H1 (cell line): Measurements from ENCODE around the gene NPFFR1. TPM values are rescaled to one million over a fixed set of nuclear protein-coding genes. Genes with fewer than 3 reads are reported as not detected.

ENCODE experiments used
- CTCF ChIA-PET: fragments of 300-600 bp; sonication (Branson Sonifier 250); formaldehyde crosslinking; loops from one replicate; lab custom pipeline; 2021; ENCODE audit not compliant: partially characterized antibody; lab: Charles Lee
- POLR2A ChIA-PET: fragments of 300-600 bp; sonication (Branson Sonifier 250); formaldehyde crosslinking; loops from one replicate; lab custom pipeline; 2021; ENCODE audit warnings: inconsistent platforms; ENCODE audit not compliant: partially characterized antibody; lab: Charles Lee
- DNase-seq, 2 experiments: peaks; one replicate each; pipeline versions ENCODE4 v3.0.0 to v3.0.0-alpha.2; 2010 to 2022; ENCODE audit warnings: low spot score in 2 of 2, low read depth in 1 of 2, mixed read lengths in 1 of 2
- FAIRE-seq: peaks from 2 replicates; lab custom pipeline; 2011; peaks lifted over from hg19 to GRCh38; lab: Jason Lieb, UNC
- H2AFZ ChIP-seq: 2 replicates; pipeline ENCODE4 v1.8.1; 2012; ENCODE audit warnings: low read length, inconsistent platforms
- H2AK5ac ChIP-seq: 2 replicates; pipeline ENCODE4 v1.6.1; 2013; ENCODE audit warnings: low read depth, low read length
- H2BK120ac ChIP-seq: replicated peaks from 2 replicates; pipeline ENCODE3; 2013; ENCODE audit warnings: low read depth, low read length, inconsistent platforms
- H2BK12ac ChIP-seq: 2 replicates; pipeline ENCODE4 v1.6.1; 2013; ENCODE audit warnings: low read depth, low read length
- H2BK15ac ChIP-seq: 2 replicates; pipeline ENCODE4 v1.6.1; 2013; ENCODE audit warnings: low read length
- H2BK20ac ChIP-seq: 2 replicates; pipeline ENCODE4 v1.6.1; 2013; ENCODE audit warnings: low read length
- H2BK5ac ChIP-seq: 2 replicates; pipeline ENCODE4 v1.6.1; 2013; ENCODE audit warnings: low read depth, low read length
- H3K14ac ChIP-seq: 2 replicates; pipeline ENCODE4 v1.6.1; 2013; ENCODE audit warnings: inconsistent platforms; ENCODE audit not compliant: insufficient read length
- H3K18ac ChIP-seq: 2 replicates; pipeline ENCODE4 v1.6.1; 2013; ENCODE audit warnings: low read length; ENCODE audit errors: extremely low read depth
- H3K23ac ChIP-seq: 2 replicates; pipeline ENCODE4 v1.6.1; 2013; ENCODE audit warnings: inconsistent platforms; ENCODE audit not compliant: insufficient read length
- H3K23me2 ChIP-seq: 2 replicates; pipeline ENCODE4 v1.6.1; 2013; ENCODE audit warnings: low read depth, low read length
- H3K27ac ChIP-seq: 2 replicates; pipeline ENCODE4 v1.6.1; 2011; ENCODE audit warnings: low read depth, low read length, inconsistent platforms
- H3K27me3 ChIP-seq, 4 experiments: replicated peaks in 1 of 4; 1 replicate in 1 of 4; 2 replicates in 3 of 4; pipeline versions ENCODE4 v1.6.1 to v1.8.1; 2011 to 2013; ENCODE audit warnings: low read length in 3 of 4, mild to moderate bottlenecking in 3 of 4, inconsistent platforms in 2 of 4, mixed read lengths in 2 of 4, moderate library complexity in 1 of 4; ENCODE audit not compliant: control insufficient read depth in 3 of 4, insufficient read depth in 3 of 4; ENCODE audit errors: extremely low read depth in 1 of 4
- H3K36me3 ChIP-seq, 4 experiments: 2 replicates each; pipeline versions ENCODE4 v1.6.1 to v1.8.1; 2011 to 2013; ENCODE audit warnings: mild to moderate bottlenecking in 4 of 4, low read length in 3 of 4, moderate library complexity in 2 of 4, control low read depth in 1 of 4, inconsistent platforms in 1 of 4; ENCODE audit not compliant: insufficient read depth in 4 of 4, control insufficient read depth in 2 of 4
- H3K4ac ChIP-seq: replicated peaks from 2 replicates; pipeline ENCODE3; 2013; ENCODE audit warnings: low read length, low read depth, mixed read lengths, inconsistent platforms; ENCODE audit not compliant: insufficient read length
- H3K4me1 ChIP-seq, 4 experiments: replicated peaks in 1 of 4; 1 replicate in 1 of 4; 2 replicates in 3 of 4; pipeline versions ENCODE4 v1.6.1 to v1.8.1; 2011 to 2013; ENCODE audit warnings: low read length in 3 of 4, inconsistent platforms in 2 of 4, mixed read lengths in 1 of 4; ENCODE audit not compliant: insufficient read depth in 4 of 4, control insufficient read depth in 3 of 4
- H3K4me2 ChIP-seq, 2 experiments: 2 replicates each; pipeline versions ENCODE4 v1.6.1 to v1.8.1; 2011 to 2013; ENCODE audit warnings: low read depth in 2 of 2, low read length in 2 of 2, control low read depth in 1 of 2, inconsistent platforms in 1 of 2, mild to moderate bottlenecking in 1 of 2; ENCODE audit not compliant: insufficient read depth in 1 of 2
- H3K4me3 ChIP-seq, 4 experiments: fragments of 200-600, 300-600 bp in 1 of 4; sonication (generic), shearing (Covaris generic), sonication (Bioruptor Twin) in 1 of 4; 2 replicates each; pipeline versions ENCODE4 v1.5.1 to v1.8.1; 2011 to 2016; ENCODE audit warnings: low read length in 4 of 4, low read depth in 3 of 4, control low read depth in 2 of 4, inconsistent platforms in 2 of 4, mild to moderate bottlenecking in 2 of 4, mixed read lengths in 1 of 4, moderate library complexity in 1 of 4; ENCODE audit not compliant: insufficient read depth in 2 of 4; ENCODE audit errors: extremely low read depth in 1 of 4
- H3K56ac ChIP-seq: replicated peaks from 2 replicates; pipeline ENCODE3; 2013; ENCODE audit warnings: low read depth, mild to moderate bottlenecking, mixed read lengths, low read length, inconsistent platforms; ENCODE audit not compliant: insufficient read length
- H3K79me1 ChIP-seq: 2 replicates; pipeline ENCODE4 v1.6.1; 2013; ENCODE audit warnings: low read depth, low read length, control low read depth
- H3K79me2 ChIP-seq, 2 experiments: 2 replicates each; pipeline versions ENCODE4 v1.6.1 to v1.8.1; 2012 to 2013; ENCODE audit warnings: low read length in 2 of 2, mild to moderate bottlenecking in 2 of 2, inconsistent platforms in 1 of 2; ENCODE audit not compliant: insufficient read depth in 2 of 2, control insufficient read depth in 1 of 2
- H3K9ac ChIP-seq, 4 experiments: replicated peaks in 1 of 4; 1 replicate in 1 of 4; 2 replicates in 3 of 4; pipeline versions ENCODE4 v1.6.1 to v1.8.1; 2011 to 2013; ENCODE audit warnings: low read depth in 3 of 4, low read length in 3 of 4, control low read depth in 2 of 4, mild to moderate bottlenecking in 2 of 4, moderate library complexity in 2 of 4, inconsistent platforms in 1 of 4; ENCODE audit errors: extremely low read depth in 1 of 4
- H3K9me3 ChIP-seq, 2 experiments: 2 replicates each; pipeline versions ENCODE4 v1.6.1 to v1.8.1; 2012 to 2013; ENCODE audit warnings: mild to moderate bottlenecking in 2 of 2, moderate library complexity in 2 of 2, control low read depth in 1 of 2, inconsistent platforms in 1 of 2, low read depth in 1 of 2, low read length in 1 of 2, mixed read lengths in 1 of 2; ENCODE audit not compliant: insufficient read depth in 2 of 2
- H4K20me1 ChIP-seq, 2 experiments: replicated peaks in 1 of 2; 2 replicates each; pipeline versions ENCODE3 to v1.8.1; 2011 to 2013; ENCODE audit warnings: inconsistent platforms in 2 of 2, low read length in 2 of 2, mild to moderate bottlenecking in 1 of 2; ENCODE audit not compliant: insufficient read depth in 2 of 2, control insufficient read depth in 1 of 2
- H4K5ac ChIP-seq: 2 replicates; pipeline ENCODE4 v1.6.1; 2013; ENCODE audit warnings: low read length, low read depth, mixed read lengths, inconsistent platforms; ENCODE audit not compliant: insufficient read length
- H4K8ac ChIP-seq: 2 replicates; pipeline ENCODE4 v1.8.0; 2013; ENCODE audit warnings: mild to moderate bottlenecking, moderate library complexity, low read length, inconsistent platforms; ENCODE audit not compliant: insufficient read depth; ENCODE audit errors: extremely low read depth
- H4K91ac ChIP-seq: replicated peaks from 2 replicates; pipeline ENCODE3; 2013; ENCODE audit warnings: low read length, mixed read lengths, inconsistent platforms; ENCODE audit not compliant: insufficient read length
- CHD1 ChIP-seq: IDR thresholded peaks from 2 replicates; pipeline ENCODE4 v1.6.1; 2012; ENCODE audit warnings: low read depth, low read length, improper control_type of control experiment
- PHF8 ChIP-seq: fragments of 200-600 bp; sonication (generic); conservative IDR thresholded peaks from 2 replicates; pipeline ENCODE4 v1.7.1; 2012; ENCODE audit warnings: low read depth, mild to moderate bottlenecking, inconsistent platforms, low read length, moderate library complexity
- SP2 ChIP-seq: IDR thresholded peaks from 2 replicates; pipeline ENCODE4 v1.6.1; 2012; ENCODE audit warnings: mild to moderate bottlenecking, low read length, inconsistent platforms
- SUZ12 ChIP-seq: fragments of 200-600 bp; sonication (generic); IDR thresholded peaks from 2 replicates; pipeline ENCODE4 v1.6.1; 2012; ENCODE audit warnings: mild to moderate bottlenecking, inconsistent platforms, low read length, moderate library complexity, mixed read lengths
- TAF1 ChIP-seq: IDR thresholded peaks from 2 replicates; pipeline ENCODE4 v1.6.1; 2011; ENCODE audit warnings: mild to moderate bottlenecking, low read depth, low read length
- YY1 ChIP-seq: IDR thresholded peaks from 2 replicates; pipeline ENCODE4 v1.6.1; 2011; ENCODE audit warnings: low read depth, mild to moderate bottlenecking, low read length
- WGBS, 2 experiments: shearing (Covaris generic) in 1 of 2; methylation state at CpG; one replicate each; pipeline versions ENCODE4 v1.1.6 to v1.1.7; 2013 to 2015; ENCODE audit warnings: low lambda C conversion rate in 2 of 2, mixed read lengths in 2 of 2, inconsistent platforms in 1 of 2, low coverage in 1 of 2, missing lambda C conversion rate in 1 of 2; ENCODE audit not compliant: insufficient replicate concordance in 2 of 2, insufficient coverage in 1 of 2, insufficient read length in 1 of 2; ENCODE audit errors: extremely low coverage in 1 of 2, missing lambda C conversion rate in 1 of 2; 5-methylcytosine and 5-hydroxymethylcytosine counted together
- long read RNA-seq, 2 experiments: library from RNA in 1 of 2; library from capped mRNA in 1 of 2; stranded (forward); transcript quantifications; one replicate each; pipeline ENCODE4 v2.0.0, GENCODE V29; 2021; ENCODE audit warnings: inconsistent platforms in 1 of 2
- polyA minus RNA-seq, 3 experiments: library from RNA; depleted of rRNA, polyadenylated mRNA; stranded (reverse); fragments of >200 nt; gene quantifications; 1 replicate in 2 of 3; 2 replicates in 1 of 3; pipeline ENCODE4 v1.2.3, GENCODE V29; 2011
- polyA plus RNA-seq, 7 experiments: library from polyadenylated mRNA; depleted of rRNA in 3 of 7; stranded (reverse) in 5 of 7; unstranded in 2 of 7; fragments of >200 nt in 5 of 7; fragments of 200-250 nt in 2 of 7; gene quantifications; 1 replicate in 5 of 7; 2 replicates in 1 of 7; 4 replicates in 1 of 7; pipeline versions ENCODE4 v1.2.1 to v1.2.3, GENCODE V29; 2011 to 2013; ENCODE audit warnings: missing spikeins in 2 of 7, mixed read lengths in 2 of 7
- total RNA-seq: library from RNA; stranded (reverse); fragmentation: NEBNext Ultra II Directional; extraction: Animal tissue kit (Norgen Biotek cat#: 25700); gene quantifications from 2 replicates; pipeline ENCODE4 v1.2.1, GENCODE V29; 2021
- TF ChIP-seq, protein P1 (sequence below): IDR thresholded peaks from 2 replicates; pipeline ENCODE4 v1.6.1; 2012; ENCODE audit warnings: inconsistent platforms

The NPFFR1 gene
- 0.06 TPM in 1 of 2 replicates, not detected in the other for total RNA-seq
- polyA plus RNA-seq (2011; rRNA removed): 0.02 and 0.03 TPM in 2 replicates
- polyA plus RNA-seq (2011; cell fraction: cytosol; rRNA removed): 0.03 TPM
- 0.04 TPM for polyA plus RNA-seq (2011; cell fraction: nucleus; rRNA removed)
- 0.04 TPM in 2 of 4 replicates, not detected in the others for polyA plus RNA-seq (2012, experiment 1 of 2)
- polyA plus RNA-seq (2012, experiment 2 of 2): 0.01 TPM
- polyA plus RNA-seq (2013, experiment 1 of 2): under 0.01 TPM
- polyA plus RNA-seq (2013, experiment 2 of 2): 0.02 TPM
- polyA minus RNA-seq (2011; rRNA and poly(A)+ RNA removed): 0.02 and 0.03 TPM in 2 replicates
- not detected for polyA minus RNA-seq (2011; cell fraction: cytosol; rRNA and poly(A)+ RNA removed)
- 0.10 TPM for polyA minus RNA-seq (2011; cell fraction: nucleus; rRNA and poly(A)+ RNA removed)
- long read RNA-seq, experiment 1: 0 reads
- long read RNA-seq, experiment 2: 0 reads

DNA sequence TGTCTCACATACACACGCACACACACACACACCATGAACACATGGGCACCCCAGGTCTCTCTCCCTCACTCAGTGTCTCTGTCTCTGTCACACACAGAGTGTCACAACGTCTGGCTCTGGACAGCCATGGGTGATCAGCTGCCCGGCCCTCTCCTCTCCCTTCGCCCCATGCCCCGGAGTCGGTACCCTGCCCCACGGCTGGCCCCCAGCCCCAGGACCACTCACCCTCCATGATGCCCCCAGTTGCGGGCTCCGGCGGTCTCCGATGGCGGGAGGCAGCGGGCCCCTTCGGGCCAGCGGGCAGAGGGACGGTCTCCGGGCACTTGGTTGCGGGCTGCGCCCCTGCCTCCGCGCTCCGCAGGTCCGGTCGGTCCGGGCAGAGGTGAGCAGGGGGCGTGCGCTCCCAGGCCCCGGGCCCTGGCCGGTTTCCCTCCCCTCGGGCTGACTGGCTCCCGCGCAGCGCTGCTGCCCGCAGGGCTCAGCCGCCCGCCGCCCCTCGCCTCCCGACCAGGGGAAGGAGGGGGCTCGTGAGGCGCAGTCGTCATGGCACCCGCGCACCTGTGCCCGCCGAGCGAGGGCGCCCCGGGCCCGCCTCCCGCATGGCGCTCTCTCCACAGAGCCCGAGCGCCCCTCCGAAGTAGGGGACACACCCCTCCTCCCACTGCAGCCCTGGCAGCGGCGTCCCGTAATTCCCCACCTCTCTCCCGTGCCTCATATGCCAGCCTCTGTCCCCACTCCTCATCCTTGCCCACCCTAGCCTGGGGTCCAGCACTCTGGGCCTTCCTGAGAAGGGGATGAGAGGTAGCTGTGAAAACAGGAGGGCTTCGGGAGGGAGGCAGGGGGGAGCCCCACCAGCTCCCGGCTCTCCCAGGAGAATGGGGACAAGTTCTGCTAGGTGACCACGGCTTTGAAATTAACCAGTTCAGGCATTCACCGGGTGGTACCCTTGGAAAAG lies at the start of gene NPFFR1:
TSS of gene NPFFR1 (minus strand) at position 560 of the 955 bp plus-strand sequence. CDS start at position 232, 328 bp downstream.
- no peak within 1 kb of the TSS for H2AK5ac ChIP-seq
- H3K79me2 ChIP-seq: no peaks in the 10 kb centered on the region
- H2AFZ ChIP-seq: peak within 1 kb of the TSS; percentile 78
- ChIA-PET CTCF (interaction anchor here (0.8 to 2.4 kb wide), 8 partner anchors 10 to 202 kb away, joined by 3 to 17 read pairs (median 6); no protein-coding TSS in a partner anchor), POLR2A (no interaction called here)
- H3K4me3 ChIP-seq: peak within 1 kb of the TSS; percentile 29 to 65 (median 46)
- H3K9ac ChIP-seq: no peak within 1 kb of the TSS
- H4K5ac ChIP-seq: no peak within 1 kb of the TSS
- H3K36me3 ChIP-seq: no peaks in the 10 kb centered on the region
- DNase-seq: peak in 1 of 2 experiments; percentile 78
- no peaks in the 10 kb centered on the region for H4K20me1 ChIP-seq
- WGBS, 2 experiments: 17% methylated on average over 33 of the region's 63 CpGs; no CpG with 5 or more reads in 1 of the 2 experiments
- no peak within 1 kb of the TSS; the same call in 1 of the 2 replicates for H4K8ac ChIP-seq
- H2BK20ac ChIP-seq: no peak within 1 kb of the TSS
- H2BK5ac ChIP-seq: no peak within 1 kb of the TSS
- peak within 1 kb of the TSS; percentile 74 for H3K4ac ChIP-seq
- no peak within 1 kb of the TSS for H3K14ac ChIP-seq
- peaks cover 9% of the 10 kb centered on the region; the same call in 1 of the 2 replicates for H3K23me2 ChIP-seq
- H3K9me3 ChIP-seq: no peaks in the 10 kb centered on the region
- H3K79me1 ChIP-seq: no peaks in the 10 kb centered on the region
- H3K27ac ChIP-seq: no peak within 1 kb of the TSS
- H3K4me1 ChIP-seq: no peaks in the 10 kb centered on the region
- H2BK15ac ChIP-seq: no peak within 1 kb of the TSS
- H2BK120ac ChIP-seq: no peak within 1 kb of the TSS
- peak within 1 kb of the TSS; percentile 50; the same call in 1 of the 2 replicates for H2BK12ac ChIP-seq
- no peak within 1 kb of the TSS for H3K56ac ChIP-seq
- no peak within 1 kb of the TSS for H3K18ac ChIP-seq
- peak within 1 kb of the TSS; percentile 68 to 89 for H3K4me2 ChIP-seq
- peaks cover 14 to 36% (median 23%) of the 10 kb centered on the region in 4 experiments for H3K27me3 ChIP-seq
- FAIRE-seq: no peak
- H4K91ac ChIP-seq: no peak within 1 kb of the TSS
- no peak within 1 kb of the TSS for H3K23ac ChIP-seq
- TF ChIP-seq TAF1 (no peak), YY1 (no peak), PHF8 (no peak), SUZ12 (peak; percentile 69), CHD1 (no peak), SP2 (no peak)
- TF ChIP-seq, protein P1, sequence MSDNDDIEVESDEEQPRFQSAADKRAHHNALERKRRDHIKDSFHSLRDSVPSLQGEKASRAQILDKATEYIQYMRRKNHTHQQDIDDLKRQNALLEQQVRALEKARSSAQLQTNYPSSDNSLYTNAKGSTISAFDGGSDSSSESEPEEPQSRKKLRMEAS: peak; percentile 61; the same call in 1 of the 2 replicates
